ENCODE measurements around the gene NKX1-2.
A peak's percentile ranks its signal among the peaks of the same experiment; 100 is the strongest.

The NKX1-2 gene

DNA sequence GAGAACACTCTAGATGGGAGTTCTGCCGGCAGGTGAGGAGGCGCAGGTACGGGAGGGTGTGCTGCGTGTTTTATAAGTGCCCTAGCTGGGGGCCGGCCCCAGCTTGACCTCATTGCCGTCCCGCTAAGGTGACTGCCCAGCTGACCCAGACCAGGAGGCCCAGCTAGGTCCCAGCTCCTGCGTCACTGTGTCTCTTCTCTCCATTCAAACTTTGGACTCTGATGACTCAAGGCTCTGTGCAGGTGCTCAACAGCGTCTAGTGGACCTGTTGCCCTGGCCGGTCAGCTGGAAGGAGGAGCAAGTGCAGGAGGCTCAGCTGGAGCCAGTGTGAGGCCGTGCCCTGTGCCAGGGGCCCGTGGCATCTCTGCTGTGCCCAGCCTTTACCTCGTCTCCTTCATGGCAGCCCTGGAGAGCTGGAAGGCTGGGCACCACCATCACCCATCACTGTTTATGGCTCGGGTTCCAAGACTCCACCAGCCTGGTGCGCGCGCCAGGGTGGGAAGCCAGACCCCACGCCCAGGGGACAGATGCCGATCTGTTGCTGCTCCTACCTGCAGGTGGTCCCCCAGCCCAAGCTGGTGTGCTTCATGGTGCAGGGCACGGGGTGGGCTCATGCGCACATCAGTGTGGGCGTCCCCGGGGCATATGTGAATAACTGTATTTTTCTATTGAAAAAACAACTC is 26.3 kb upstream of the NKX1-2 start:
- DNase-seq (ENCODE audit: low read depth): no peak

DNA sequence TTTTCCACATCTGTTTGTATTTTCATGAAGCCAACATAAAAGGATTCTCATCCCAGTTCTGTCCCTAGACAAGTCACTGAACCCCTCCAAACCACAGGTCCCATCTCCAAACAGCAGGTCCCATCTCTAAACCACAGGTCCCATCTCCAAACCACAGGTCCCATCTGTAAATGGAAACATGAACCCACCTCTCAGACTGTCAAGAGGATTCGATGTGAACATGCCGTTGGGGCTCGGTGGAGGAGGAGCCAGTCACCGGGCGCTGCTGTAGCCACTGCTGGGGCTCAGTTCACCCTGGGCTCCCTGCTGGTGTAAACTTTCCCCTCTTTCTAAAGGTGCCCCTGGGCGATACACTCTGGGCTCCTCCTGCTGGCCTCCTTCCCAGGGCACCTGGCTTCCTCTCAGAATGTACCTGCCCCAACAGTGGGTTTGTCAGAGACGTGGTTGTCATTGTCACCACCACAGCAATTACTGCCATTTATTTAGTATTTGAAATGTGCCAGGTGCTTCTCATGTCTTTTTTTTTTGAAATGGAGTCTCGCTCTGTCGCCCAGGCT is 24.8 kb upstream of the NKX1-2 start:
- DNase-seq (ENCODE audit: low read depth): no peak

DNA sequence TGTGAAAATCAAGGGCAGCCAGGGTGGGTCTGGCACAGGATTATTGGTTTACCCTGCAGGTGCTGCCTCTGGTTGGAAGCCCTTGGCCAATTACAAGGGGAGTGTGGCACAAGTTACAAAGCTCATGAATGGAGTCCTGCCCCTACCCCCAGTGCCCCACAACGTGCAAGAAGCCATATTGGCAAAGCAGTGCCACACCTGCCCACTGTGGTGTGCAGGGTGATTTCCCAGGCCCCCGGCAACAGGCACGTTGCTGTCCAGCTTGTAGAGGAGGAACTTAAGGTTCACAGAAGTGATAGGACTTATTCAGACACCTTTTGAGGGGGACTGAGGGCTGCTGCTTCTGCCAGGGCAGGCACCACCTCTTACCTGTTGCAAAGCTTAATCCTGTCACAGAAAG is 23.2 kb upstream of the NKX1-2 start:
- no peak for DNase-seq (ENCODE audit: low read depth)

DNA sequence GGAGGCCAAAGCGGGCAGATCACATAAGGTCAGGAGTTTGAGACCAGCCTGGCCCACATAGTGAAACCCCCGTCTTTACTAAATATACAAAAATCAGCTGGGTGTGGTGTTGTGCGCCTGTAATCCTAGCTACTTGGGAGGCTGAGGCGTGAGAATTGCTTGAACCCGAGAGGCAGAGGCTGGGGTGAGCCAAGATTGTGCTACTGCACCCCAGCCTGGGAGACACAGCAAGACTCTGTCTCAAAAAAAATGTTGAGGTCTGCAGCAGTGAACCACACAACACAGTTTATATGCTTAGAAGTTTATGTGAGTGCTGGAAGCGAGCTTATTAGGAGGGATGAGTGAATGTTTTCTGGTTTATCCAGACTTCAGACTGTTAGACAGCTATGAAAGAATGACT is 22.2 kb upstream of the NKX1-2 start:
- no peak for DNase-seq (ENCODE audit: low read depth)

DNA sequence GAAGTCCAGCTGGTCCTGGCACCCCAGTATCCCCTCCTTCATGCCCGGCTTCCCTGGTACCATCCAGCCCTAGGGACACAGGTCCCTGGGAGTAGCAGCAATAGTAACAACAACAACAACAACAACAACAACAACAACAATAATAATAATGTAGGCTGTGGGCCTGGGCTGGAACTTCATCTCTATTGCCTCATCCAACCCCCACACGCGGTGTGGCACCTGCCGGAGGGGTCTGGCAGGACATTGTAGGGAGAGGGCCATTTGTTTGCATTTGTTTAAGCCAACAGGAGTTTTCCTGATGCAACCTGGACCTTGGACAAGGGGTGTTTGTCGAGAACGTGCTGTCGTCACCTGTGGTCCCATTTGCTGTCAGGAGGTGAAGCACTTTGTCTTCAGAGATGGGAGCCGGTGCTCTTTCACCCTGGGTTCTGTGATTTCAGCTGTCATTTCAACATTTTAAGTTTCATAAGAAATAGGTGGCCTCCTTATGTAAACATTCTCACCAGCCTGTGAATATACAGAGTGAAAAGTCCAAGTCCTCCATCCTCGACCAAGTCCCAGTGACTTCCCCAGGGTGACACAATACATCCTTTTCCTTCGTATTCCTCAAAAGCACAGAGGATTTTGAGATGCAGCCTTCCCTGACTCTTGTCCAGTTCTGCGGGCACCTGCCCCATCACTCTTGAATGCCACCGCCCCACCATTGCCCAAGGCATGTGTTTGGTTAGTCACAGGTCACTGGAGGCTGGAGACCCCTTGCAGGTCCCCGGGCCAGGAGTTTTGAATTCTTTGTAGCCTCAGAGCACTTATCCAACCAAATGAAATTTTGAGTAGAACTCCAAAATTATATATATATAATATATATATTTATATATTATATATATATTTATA is 21.0 kb upstream of the NKX1-2 start:
- DNase-seq (ENCODE audit: low read depth): no peak

DNA sequence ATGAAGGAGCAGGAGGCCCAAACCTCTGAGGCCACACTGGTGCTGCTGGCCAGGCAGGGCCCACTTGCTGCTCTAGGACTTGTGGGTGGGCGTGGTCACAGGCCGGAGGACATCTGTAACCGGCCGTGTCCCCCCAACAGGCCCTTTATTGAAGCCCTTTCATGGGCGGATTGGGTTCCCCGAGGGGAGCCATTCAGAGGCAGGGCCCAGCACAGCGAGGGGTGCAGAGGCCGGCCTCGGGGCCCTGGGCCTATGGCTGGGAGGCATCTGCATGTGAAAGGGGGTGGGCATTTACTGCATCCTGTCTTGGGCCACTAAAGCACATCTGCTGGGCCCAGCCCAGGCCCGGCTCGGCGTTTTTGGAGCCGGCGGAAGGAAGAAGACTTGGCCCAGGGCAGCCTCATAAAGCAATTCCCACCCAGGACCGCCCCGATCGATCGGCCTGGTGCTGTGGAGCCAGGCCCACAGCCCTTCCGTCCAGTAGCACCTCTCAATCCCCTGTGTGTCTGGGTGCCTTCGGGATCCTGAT is 20.2 kb upstream of the NKX1-2 start:
- DNase-seq (ENCODE audit: low read depth): no peak

DNA sequence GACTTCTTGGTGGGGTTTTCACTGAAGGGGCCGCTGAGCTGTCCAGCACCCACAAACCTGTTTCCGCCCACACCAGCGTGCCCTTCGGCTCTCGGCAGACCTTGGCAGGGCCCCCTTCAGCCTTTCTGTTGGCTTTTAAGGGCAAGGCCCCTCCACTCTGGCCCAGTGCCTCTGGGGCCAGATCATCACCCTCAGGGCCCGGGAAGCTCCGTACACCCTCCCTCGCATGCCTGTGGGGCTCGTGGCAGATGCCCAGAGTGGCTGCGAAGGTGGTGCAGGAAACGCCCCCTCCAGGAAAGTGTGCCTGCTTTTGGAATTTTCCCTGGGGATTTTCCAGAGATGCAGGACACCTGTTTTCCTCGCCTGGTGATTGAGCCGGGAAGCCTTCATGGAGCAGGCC is 18.8 kb upstream of the NKX1-2 start:
- DNase-seq (ENCODE audit: low read depth): no peak

DNA sequence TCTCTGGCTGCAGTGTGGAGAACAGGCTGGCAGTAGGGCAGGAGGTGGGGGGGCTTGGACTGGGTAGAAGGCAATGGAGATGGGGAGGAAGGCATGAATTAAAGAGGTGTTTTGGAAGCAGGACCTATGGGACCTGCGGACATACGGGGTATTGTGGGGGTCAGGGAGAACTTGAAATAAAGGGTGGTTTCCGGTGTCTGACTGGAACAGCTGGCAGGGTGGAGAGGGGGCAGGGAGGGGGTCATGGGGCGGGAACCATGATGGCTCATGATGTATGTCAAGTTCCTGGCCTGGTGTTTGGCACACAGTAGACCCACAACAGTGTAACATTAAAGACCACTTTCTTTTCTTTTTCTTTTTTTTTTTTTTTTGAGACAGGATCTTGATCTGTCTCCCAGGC is 17.3 kb upstream of the NKX1-2 start:
- DNase-seq (ENCODE audit: low read depth): no peak

DNA sequence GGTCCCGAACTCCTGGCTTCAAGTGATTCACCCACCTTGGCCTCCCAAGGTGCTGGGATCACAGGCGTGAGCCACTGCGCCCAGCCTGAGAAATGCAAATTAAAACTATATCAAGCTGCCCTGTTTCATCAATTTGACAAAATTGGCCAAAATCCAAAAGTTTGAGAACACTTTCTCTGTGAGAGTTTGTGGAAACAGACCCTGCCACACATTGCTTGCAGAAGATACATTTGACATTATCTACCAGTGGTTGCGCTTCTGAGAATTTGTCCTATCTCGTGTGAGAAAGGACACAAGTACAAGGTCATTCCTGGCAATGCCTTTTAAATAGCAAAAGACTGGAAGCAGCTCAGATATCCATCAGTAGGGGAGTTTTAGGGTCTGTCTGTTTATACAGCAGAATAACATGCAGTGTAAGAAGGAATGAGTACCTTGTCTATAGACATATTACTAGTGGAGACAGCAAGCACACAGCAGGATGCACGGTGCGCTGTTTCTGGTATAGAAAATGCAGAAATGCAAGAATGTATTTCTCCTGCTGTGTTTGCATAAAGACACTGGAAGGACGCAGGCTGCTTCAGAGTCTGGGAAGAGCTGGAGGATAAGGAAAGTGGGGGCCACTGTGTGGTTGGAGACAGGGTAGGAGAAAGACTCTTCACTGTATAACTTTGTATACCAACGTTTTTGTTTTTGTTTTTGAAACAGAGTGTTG is 16.1 kb upstream of the NKX1-2 start:
- no peak for DNase-seq (ENCODE audit: low read depth)

DNA sequence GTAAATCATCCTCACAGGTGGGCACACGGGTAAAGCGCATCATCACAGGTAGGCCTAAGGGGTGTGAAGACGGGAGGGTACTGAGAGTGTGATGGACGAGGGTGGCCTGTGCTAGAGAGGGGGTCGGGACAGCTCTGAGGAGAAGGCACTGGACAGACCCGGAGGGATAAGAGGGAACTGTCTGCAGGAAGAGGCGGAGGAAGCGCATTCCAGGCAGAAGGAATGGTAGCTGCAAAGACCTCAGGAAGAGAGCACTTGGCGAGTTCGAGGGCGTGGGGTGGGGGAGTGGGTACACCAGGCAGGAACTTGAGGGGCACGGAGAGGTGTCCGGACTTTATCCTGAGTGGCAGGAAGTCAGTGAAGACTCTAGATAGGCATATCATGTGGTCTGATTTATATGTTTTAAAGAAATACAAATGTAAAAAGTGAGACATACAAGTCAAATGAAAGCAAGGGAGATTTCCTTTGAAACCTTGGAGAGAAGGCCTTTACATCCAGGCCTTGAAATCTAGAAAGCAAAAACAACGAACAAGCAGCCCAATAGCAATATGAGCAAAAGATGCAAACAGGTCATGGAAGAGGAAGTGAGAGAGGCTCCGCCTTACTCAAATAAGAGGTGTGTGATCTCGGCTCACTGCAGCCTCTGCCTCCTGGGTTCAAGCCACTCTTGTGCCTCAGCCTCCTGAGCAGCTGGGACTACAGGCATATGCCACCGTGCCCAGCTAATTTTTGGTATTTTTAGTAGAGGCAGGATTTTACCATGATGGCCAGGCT is 15.4 kb upstream of the NKX1-2 start:
- no peak for DNase-seq (ENCODE audit: low read depth)

DNA sequence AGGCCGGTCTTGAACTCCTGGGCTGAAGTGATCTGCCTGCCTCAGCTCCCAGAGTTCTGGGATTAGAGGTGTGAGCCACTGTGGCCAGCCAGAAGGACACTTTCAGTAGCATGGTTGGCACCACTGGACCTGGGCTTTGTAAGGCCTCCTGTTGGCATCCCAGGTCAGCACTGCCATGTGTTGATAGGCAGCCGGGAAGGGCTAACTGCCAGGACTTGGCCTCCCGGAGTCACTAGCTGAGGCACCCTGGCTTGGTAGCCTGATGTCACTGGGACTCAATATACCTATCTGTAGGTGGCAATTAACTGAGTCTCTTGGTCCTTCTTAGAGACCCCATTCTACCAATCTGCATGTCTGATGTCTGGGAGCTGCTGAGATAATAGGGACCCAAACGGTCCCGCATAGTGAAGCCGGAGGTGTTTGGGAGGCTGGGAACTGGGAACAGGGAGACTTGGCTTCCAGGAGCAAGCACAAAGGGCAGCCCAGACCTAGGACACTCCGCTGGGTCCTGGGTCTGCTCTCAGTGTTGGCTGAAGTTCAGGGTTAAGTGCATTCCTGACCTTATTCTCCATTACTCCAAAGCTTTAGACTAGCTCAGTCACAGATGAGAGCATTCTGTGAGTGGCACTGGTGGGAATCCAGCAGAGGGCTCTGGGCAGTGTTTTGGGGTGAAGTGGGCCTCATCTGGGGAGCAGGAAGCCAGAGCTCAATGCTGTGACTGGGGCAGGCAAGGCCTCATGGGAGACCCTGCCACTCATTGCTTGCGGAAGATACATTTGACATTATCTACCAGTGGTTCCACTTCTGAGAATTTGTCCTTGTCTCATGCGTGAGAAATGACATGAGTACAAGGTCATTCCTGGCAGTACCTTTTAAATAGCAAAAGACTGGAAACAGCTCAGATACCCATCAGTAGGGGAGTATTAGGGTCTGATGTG is 14.5 kb upstream of the NKX1-2 start:
- no peak for DNase-seq (ENCODE audit: low read depth)

DNA sequence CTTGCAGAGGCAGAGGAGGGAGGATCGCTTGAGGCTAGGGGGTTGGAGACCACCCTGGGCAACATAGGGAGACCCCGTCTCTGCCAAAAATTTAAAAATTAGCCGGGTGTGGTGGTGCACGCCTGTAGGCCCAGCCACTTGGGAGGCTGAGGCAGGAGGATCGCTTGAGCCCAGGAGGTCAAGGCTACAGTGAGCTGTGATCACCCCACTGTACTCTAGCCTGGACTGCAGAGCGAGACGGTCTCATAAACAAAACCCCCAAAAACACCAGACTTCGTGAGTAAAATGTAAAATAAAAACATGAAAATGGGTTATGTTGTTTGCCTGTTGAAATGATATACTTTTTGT is 12.5 kb upstream of the NKX1-2 start:
- DNase-seq (ENCODE audit: low read depth): no peak

DNA sequence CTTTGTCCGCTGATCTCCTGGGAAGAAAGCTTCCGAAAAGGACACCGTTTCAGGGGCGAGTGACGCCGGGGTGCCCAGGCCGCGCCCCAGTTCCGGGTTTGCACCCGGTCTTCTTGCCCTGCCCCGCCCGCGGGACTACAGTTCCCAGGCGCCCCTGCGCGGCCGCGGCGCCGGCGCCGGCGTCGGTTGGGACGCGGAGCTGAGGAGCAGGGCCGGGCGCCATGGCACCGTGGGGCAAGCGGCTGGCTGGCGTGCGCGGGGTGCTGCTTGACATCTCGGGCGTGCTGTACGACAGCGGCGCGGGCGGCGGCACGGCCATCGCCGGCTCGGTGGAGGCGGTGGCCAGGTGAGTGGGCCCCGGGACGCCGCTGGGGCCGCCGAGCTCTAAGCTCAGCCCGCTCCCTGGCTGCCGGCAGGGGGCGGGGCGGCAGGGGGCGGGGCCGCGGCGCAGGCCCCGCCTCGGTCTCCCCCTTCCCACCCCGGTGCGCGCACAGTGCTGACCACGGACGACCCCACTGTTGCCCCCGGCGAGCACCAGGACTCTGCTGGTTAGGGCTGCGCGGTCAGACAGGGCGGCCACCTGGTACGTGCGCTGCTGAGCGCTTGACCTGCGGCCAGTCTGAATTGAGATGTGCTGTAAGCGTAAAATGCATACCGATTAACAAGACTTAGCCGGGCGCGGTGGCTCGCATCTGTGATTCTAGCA is 12.0 kb upstream of the NKX1-2 start, which contains the start of gene LHPP:
TSS of gene LHPP (plus strand) at position 182 of the 706 bp plus-strand sequence. CDS start at position 222, 40 bp downstream.
- peak; percentile 76 for DNase-seq (ENCODE audit: low read depth)

DNA sequence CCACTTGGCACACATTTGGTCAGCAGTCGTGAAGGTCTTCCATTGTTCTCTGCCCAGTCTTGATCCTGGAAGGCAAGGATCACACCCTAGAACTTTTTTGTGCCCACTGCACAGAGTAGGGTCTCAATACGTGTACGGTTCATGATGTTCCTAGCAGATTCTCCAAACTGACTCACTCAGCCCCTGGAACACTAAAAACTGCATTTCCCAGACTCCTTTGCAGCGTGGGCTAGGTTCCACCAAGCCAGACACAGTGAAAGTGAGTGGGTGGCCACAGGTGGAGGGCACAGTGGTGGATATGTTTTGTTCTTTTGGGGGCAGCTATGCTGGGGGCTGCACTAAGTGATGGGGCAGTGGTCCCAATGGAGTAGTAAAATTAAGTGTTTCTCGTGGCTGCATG is 10.3 kb upstream of the NKX1-2 start:
- no peak for DNase-seq (ENCODE audit: low read depth)

DNA sequence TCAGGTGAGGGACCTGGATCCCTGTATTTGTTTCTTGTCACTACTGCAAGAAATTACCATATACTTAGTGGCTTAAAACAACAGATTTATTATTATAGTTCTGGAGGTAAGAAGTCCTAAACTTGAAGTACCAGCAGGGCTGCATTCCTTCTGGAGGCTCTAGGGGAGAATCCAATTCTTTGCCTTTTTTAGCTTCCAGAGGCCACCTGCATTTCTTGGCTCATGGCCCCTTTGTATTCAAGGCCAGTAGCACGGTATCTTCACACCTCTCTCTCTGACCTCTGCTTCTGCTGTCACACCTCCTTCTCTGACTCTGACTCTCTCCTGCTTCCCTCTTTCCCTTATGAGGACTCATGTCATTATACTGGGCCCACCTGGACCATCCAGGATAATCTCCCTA is 9.6 kb upstream of the NKX1-2 start:
- no peak for DNase-seq (ENCODE audit: low read depth)

DNA sequence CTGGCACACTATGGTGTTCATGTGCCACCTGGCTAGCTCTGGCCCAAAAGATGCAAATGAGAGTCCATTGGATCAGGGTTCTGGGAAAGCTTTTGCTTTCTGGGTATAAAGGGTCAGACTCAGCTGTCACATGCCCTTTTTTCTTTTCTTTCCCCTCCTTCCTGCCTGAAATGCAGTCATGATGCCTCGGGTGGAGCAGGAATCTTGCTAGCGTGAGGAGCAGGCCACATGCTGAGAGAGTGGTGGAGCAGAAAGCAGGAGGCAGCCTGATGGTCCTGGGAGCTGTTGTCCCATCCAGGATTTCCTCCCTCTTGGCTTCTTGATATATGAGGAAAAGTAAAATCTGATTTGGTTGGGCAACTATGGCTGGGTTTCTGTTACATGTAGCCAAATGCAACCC is 9.1 kb upstream of the NKX1-2 start:
- no peak for DNase-seq (ENCODE audit: low read depth)

DNA sequence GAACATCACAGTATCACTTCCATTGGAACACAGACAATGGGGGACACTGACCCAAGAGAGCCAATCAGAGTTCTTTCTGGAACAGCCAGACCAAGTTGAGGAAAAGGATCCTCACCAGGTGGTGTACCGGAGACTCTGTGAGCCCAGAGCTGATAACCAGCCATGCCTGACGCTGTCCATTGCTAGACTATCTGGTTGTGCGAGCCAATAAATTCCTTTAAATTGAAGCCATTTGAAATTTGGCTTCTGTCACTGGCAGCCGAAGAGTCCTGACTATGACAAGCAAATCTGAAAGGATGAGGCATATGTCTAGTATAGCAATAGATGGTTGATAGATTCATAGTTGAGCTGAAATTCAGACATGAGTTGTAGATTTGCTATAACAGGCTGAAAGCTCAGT is 8.6 kb upstream of the NKX1-2 start:
- no peak for DNase-seq (ENCODE audit: low read depth)

DNA sequence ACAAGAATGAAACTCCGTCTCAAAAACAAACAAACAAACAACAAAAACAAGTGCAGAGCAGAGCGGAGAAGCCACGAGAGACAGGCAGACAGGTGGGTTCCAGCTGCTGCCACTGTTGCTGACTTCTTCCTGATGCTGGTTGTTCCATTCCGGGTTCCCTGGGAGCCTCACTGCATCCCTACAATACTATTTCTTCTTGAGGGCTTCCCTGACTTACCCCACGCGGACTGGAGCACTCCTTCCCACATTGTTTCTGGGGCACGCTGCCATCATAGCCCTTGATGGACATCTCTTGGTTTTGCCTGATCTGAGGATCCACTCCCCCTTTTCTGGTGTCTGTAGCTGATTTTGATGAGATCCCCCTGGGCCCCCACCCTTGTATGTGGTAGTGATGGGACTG is 5.6 kb upstream of the NKX1-2 start:
- DNase-seq (ENCODE audit: low read depth): no peak

DNA sequence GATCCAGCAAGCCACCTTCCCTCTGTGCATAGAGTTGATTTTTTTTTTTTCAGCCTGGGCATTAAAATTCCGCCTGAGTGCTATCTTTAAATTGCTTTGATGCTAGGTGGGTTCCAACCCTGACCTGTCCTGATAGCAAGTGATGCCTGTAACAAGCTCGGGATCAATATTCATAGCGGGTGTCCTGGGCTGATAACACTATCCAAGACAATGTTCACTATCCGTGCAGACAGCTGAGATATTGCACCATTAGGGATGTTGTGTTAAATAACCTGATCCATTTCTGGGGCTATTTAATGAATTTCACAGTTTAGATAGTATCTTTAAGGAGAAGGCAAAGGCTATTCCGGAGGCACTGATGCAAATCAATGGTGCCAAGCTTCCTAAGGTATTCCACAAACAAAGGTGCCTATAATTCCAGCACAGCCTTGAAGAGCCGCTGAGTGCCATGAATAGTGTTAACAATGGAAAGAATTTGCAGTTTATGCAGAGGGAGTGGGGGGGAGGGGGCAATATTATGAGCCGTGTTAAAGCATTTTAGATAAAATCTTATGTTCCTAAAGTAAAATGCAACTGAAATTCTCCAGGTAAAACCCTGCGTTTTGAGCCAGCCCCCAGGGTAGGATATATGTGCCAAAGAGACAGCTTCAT is 4.2 kb upstream of the NKX1-2 start:
- no peak for DNase-seq (ENCODE audit: low read depth)

All from T follicular helper cell (primary cell).